ENCODE measurements around the gene LTA.
A peak's percentile ranks its signal among the peaks of the same experiment; 100 is the strongest.
"Not testable (repeated sequence)": the region's sequence is repeated elsewhere in the genome, so short reads cannot be mapped to it uniquely, and the experiment has no call there.

LTA gene

GRCh38 chr6:31588871-31589650 is 17.0 kb downstream of the LTA start:
- no peak for DNase-seq

DNA sequence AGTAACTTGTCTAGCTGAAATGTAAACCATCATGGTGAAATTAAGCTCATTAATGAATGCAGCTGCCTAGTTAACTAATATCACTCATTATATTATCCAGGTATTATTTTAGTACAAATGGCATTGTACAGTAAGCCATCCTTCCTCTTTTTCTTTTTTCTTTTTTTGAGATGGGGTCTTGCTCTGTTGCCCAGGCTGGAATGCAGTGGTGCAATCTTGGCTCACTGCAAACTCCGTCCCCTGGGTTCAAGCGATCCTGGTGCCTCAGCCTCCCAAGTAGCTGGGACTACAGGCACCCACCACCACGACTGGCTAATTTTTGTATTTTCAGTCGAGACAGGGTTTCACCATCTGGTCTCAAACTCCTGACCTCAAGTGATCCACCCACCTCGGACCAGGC is 18.6 kb downstream of the LTA start:
- DNase-seq = not testable (repeated sequence)

DNA sequence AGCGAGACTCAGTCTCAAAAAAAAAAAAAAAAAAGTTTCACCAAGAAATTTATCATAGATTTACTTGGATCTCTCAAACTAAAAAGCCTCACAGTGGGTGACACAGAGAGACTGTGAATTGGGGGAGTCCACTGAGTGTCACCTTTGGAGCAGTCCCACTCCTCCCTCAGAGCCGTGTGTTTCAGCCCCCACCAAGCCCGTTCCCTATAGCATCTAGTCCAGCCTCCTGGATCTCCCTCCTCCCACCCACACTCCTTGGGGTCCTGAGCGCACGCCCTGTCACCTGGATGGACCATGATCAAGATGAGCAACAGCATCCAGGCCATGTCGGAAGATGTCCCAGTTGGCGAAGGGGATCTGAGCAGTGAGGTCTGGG is 20.3 kb downstream of the LTA start:
- no peak for DNase-seq

DNA sequence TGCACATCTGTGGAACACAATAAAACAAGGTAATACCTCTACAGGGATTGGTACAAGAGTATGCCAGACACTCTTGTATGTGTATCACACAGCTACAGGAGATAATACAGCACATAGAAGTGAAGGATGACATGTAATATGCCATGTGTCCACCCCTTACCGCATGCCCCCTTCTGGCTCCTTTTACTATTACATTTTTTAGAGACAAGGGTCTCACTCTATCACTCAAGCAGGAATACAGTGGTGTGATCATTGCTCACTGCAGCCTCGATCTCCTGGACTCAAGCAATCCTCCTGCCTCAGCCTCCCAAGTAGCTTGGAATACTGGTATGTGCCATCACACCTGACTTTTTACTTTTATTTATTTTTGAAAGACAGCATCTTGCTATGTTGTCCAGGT is 24.9 kb downstream of the LTA start:
- DNase-seq = peak; percentile 49

- no peak for DNase-seq
Measured at GRCh38 chr6:31607317-31607716, 35.2 kb downstream of the LTA start.

DNA sequence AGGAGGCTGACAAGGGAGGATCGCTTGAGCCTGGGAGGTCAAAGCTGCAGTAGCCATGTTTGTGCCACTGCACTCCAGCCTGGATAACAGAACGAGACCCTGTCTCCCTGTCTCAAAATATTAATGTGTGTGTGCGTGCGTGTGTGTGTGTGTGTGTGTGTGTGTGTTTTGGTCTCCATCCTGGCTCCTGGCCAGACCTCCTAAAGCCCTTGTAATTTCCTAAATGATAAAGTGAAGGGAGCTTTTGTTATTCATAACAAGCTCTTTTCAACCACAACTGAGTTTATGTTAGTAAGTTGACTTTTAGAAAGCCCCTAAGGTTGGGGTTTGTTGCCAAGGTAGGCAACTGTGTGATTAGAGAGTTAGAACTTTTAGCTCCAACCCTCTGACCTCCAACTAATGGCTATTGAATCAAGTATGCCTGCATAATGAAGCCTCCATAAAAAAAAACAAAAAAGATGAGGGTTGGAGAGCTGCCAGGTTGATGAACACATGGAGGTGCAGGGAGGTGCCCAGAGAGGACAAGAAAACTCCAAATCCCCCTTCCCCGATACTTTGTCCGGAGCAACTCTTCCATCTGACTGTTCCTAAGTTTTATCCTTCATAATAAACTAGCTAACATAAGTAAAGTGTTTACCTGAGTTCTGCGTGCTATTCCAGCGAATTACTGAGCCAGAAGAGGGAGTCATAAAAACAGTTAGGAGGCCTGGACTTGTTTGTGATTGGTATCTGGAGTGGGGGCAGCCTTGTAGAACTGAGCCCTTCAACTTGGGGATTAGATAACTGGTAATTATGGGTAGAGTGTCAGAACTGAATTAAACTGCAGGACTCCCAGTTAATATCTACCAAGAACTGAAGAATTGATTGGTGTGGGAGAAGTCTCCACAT is 37.7 kb downstream of the LTA start:
- DNase-seq = no peak

- no peak for DNase-seq
Measured at GRCh38 chr6:31610968-31611367, 38.9 kb downstream of the LTA start.

DNA sequence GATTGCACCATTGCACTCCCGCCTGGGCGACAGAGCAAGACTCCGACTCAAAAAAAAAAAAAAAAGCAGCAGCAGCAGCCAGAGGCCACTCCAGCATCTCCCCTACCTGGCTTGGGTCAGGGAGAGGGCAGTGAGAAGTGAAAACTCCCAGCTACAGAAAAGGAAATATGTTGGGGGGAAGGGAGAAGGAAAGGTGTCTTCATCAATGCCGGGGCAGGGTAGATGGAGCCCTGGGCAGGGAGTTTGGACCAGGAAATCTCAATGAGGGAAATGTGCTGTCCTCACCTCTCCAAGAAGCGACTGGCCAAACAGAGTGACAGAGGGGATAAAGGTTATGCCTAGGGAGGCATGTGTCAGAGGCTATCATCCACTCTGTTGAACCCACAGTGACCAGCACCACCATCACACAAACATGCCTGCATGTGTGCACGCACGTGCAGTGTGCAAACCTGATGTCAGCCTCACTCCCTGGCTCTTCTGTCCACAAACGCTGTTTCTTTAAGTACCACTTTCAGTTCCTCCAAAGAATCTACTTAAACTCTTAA is 42.1 kb downstream of the LTA start:
- no peak for DNase-seq

DNA sequence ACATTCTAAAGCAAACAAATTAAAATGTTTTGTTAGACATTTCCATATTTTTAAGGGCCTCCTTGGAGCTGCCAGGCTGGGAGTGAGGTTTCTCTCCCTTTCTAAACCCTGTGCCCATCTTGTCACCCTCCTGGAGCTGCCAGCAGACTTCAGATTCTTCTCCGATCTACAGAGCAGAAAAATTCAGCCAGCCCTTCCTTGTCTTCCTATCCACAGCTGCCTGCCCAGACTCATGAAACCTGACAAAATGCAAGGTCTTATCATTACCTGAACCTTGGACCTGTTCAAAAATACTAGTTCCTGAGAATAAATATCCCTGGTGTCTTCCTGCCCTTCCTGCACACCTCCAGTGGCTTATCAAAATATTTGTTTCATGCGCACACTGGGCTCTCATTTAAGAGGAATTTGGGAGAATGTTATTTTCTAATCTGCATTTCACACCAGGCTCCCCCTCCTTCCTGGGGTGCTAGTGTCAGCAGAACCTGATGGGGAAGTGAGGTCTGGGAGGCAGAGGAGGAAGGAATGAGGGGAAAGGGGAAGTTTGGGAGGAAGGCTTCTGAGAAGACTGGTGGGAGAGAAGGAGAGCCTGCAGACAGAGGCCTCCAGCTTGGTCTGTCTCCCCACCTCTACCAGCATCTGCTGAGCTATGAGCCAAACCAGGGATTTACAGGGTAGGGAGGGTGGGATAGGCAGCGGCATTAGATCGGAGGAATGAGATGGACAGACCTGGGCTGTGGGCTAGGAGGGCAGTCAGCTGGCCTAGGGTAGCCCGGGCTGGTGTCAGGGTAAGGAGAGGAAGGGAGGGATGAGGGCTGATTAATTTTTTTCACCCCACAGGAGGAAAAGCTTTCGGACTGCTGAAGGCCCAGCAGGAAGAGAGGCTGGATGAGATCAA is 42.8 kb downstream of the LTA start, which contains the start of gene AIF1:
TSS of gene AIF1 (plus strand) at position 551 of the 895 bp plus-strand sequence. CDS start at position 647, 96 bp downstream.
- DNase-seq = no peak

DNA sequence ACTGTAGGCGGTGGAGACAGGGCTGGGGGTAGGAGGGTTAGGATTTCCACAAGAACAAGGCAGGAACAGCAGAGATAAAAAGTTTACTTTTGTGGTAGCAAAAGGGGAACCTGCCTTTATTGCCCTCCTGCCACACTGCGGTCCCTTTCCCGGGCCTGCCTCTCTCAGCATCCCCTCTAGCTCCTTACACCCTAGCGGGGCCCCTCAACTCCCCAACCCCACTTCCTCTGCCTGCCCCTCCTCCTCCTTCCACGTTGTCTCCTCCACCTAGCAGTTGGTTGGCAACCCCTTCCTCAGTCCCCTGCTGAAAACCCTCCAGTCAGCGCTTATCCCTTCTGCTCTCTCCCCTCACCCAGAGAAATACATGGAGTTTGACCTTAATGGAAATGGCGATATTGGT is 43.7 kb downstream of the LTA start:
- DNase-seq = no peak

DNA sequence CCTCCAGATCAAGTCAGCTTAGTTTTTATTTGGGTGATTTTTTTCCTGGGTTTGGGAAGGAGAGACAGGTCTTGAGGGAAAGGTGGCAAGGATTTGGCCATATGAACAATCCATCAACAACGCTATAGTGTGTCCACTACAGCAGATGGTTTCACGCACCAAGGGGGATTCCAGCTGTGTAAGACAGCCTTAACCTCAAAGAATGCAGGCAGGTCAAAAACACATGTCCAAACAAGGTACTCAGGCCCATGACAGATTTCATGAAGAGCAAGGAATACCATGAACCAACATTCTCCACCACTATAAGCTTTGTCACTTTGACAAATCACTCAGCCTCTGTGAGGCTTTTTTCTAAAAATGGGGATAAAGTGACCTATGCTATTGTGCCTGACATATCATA is 44.9 kb downstream of the LTA start:
- no peak for DNase-seq

DNA sequence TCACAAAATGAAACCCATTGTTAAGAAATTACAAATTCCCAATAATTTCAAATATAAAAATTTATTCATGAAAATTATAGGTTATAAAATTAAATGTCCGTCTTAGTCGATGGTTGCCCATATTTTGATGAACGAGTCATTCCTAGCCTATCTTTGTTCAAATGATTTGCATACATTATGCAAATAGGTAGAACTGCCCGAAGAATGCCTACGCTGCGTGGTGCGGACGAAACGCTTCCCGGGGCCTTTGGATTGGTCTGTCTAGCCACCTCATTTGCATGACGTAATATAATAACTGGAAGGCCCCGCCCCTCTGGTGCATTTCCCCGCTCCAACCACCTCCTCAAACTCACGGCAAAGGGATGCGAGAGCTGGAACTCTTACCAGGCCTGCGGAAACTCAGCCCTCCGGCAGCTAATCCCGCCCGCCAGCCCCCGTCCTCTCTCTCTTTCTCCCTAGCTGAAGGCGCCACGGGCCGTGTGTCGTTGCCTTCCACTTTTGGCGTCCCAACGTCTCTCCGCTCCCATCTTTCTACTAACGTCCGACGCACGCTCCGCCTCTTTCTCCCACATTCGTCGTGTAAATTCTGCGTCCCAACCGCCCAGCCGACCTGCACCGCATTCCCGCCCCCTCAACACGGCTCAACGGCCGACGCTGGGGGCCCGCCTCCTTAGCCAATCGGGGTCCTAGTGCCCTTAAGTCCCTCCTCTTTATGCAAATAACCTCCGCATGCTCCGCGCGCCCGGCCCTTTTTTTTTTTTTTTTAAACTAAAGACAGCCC is 47.9 kb downstream of the LTA start:
- peak; percentile 95 for DNase-seq

DNA sequence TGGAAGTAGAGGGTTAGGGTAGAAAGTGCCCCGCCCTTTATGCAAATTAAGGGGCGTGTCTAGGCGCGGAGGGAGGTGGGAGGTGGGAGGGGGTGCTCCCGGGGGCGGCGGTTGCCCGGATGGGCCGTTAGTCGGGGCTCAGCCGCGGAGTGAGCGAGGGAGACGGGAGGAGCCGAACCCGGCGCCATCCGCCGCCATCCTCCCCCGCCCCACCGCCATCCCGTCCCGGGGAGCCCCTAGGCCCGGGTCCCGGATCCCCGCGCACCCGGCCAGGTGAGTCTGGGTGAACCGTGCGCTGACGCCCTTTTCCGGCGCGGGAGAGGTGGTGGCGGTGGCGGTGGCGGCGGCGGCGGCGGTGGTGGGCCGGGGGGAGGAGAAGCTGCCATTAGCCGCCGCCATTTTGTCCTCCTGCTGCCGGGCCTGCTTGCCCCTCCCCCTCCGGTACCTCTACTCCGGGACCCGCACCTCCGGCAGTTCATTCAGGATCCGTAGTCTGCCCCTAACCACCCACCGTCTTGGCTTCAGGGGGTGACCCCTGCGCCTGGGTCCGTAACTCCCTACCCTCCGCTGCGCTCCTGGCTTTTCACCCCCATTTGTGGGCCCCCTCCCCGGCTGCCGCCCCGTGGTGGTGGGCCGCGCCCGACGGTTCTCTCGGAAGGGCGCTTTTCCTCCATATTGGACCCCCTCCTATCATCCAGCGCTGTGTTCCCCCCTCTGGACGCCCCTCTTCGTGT is 48.7 kb downstream of the LTA start, which contains the start of gene PRRC2A:
TSS of gene PRRC2A (plus strand) at position 130 of the 734 bp plus-strand sequence. CDS start 2,075 bp downstream, outside the sequence.
- peak; percentile 28 for DNase-seq

GRCh38 chr6:31621320-31621939 is 49.3 kb downstream of the LTA start:
- no peak for DNase-seq

DNA sequence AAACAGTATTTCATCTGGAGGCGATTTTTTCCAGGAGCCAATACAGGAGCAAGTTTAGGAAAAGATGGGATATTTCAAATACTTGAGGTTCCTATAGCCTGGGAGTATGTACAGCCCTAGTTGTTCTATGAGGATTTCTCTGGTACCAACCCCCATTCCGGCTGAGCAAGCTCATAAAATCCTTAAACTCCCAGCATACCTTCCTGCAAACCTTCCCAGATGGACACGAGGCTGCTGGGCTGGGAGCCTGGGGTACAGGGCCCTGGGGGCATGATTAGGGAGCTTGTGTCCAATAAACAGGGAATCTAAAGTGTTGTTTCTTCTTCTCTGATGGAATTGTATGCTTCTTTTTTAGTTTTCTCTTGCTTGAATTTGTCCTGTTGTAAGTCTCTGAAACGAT is 49.9 kb downstream of the LTA start:
- no peak for DNase-seq

- no peak for DNase-seq
Measured at GRCh38 chr6:31622684-31623091, 50.6 kb downstream of the LTA start.
